Prostate gland (tissue), 2 donors: Measurements from ENCODE around the gene PRG2. TPM values are rescaled to one million over a fixed set of nuclear protein-coding genes. Genes with fewer than 3 reads are reported as not detected.
A peak's percentile ranks its signal among the peaks of the same experiment; 100 is the strongest.

ENCODE experiments used
- DNase-seq: peaks from one replicate; pipeline ENCODE4 v3.0.0-alpha.2; 2019; ENCODE audit warnings: low spot score
- H3K27ac ChIP-seq, 2 donors: fragments of 200-600 bp; sonication (generic); 2 replicates each; pipeline ENCODE4 v1.5.1; 2017 to 2019
- H3K27me3 ChIP-seq: fragments of 200-600 bp; sonication (generic); replicated peaks from 2 replicates; pipeline ENCODE4 v1.5.1; 2019; ENCODE audit not compliant: insufficient read depth
- H3K36me3 ChIP-seq, 2 donors: fragments of 200-600 bp; sonication (generic); 1 replicate in 1 of 2; 2 replicates in 1 of 2; pipeline versions ENCODE4 v1.5.1 to v1.8.1; 2017 to 2019
- H3K4me1 ChIP-seq: fragments of 200-600 bp; sonication (generic); replicated peaks from 2 replicates; pipeline ENCODE4 v1.5.1; 2019
- H3K4me3 ChIP-seq, 2 donors: fragments of 200-600 bp; sonication (generic); 2 replicates each; pipeline ENCODE4 v1.5.1; 2017 to 2019
- H3K9me3 ChIP-seq: fragments of 200-600 bp; sonication (generic); 2 replicates; pipeline ENCODE4 v1.5.1; 2017
- CTCF ChIP-seq, 4 experiments: fragments of 200-600 bp in 2 of 4; fragments of 450-650 bp in 2 of 4; sonication (generic) in 2 of 4; IDR thresholded peaks; 1 replicate in 3 of 4; 2 replicates in 1 of 4; pipeline ENCODE4 v1.5.1; 2016 to 2019; ENCODE audit warnings: antibody characterized with exemption in 4 of 4, mild to moderate bottlenecking in 2 of 4, moderate library complexity in 2 of 4
- POLR2A ChIP-seq: fragments of 450-650 bp; IDR thresholded peaks from one replicate; pipeline ENCODE4 v1.6.1; 2016; ENCODE audit warnings: antibody characterized with exemption, mild to moderate bottlenecking
- POLR2AphosphoS5 ChIP-seq: sonication (generic); formaldehyde crosslinking; IDR thresholded peaks from one replicate; pipeline ENCODE4 v1.6.1; 2017; ENCODE audit warnings: antibody characterized with exemption
- WGBS: methylation state at CpG from one replicate; pipeline ENCODE4 v1.1.5; 2018; 5-methylcytosine and 5-hydroxymethylcytosine counted together
- intact Hi-C: fragments of 100-400 bp; cut with DNase I; formaldehyde crosslinking; loops from one replicate; pipeline ENCODE4 v1.14.2; 2022
- total RNA-seq, 2 donors: library from RNA; depleted of rRNA; stranded (reverse); fragments of >200 nt; gene quantifications; one replicate each; pipeline ENCODE4 v1.1.0, GENCODE V29; 2016

PRG2 gene
- total RNA-seq, 2 donors from 2014 or later: 0.36 TPM; not detected in 1

DNA sequence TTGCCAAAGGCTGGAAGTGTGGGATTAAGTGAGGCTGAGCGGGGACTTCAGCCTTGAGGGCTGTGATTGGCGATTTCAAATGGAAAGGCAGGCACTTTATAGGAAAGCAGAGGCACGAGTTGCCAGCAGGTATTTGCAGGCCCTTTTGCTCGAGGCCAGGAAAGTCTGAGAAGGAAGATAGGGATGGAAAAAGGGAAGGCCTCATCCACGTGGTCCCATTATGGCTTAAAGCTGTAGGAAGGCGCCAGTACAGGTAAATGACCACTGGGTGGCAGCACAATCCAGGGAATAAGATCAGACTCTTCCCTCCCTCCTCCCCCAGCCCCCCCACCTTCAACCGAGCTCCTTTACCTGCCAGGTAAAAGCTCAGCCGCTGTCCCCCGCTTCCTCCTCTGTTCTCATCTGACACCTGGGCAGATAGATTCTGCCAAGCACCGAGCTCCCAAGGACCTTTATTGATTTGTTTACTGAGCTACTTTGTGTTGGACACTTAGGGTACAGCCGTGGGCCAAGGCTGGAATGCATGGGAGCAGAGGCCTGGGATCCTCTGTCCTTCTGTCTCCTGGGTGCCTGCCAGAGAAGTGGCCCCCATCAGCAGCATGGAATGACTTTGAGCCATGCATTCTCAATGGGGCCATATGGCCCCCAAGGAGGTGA lies 44.8 kb downstream of the PRG2 start:
- no peak overlapping the region for H3K27ac ChIP-seq
- H3K27me3 ChIP-seq: no peaks in the 10 kb centered on the region
- H3K9me3 ChIP-seq: no peaks in the 10 kb centered on the region
- H3K4me3 ChIP-seq: no peak overlapping the region
- H3K36me3 ChIP-seq: no peaks in the 10 kb centered on the region
- intact Hi-C loops: loop anchor here (5.0 to 10.0 kb wide), 2 partner anchors 112 to 179 kb away; no protein-coding TSS in a partner anchor
- peak; percentile 77 for DNase-seq
- 22% methylated on average over 11 of the region's 11 CpGs for WGBS
- TF ChIP-seq POLR2AphosphoS5: peak; percentile 8
- no peak for TF ChIP-seq POLR2A
- TF ChIP-seq CTCF (IDR thresholded peaks at IDR 0.05): peak; percentile 63 to 77 (median 66)
- no peaks in the 10 kb centered on the region for H3K4me1 ChIP-seq

GRCh38 chr11:57344826-57345225 lies 45.6 kb downstream of the PRG2 start:
- TF ChIP-seq CTCF (IDR thresholded peaks at IDR 0.05) (no peak), POLR2A (no peak), POLR2AphosphoS5 (no peak)

DNA sequence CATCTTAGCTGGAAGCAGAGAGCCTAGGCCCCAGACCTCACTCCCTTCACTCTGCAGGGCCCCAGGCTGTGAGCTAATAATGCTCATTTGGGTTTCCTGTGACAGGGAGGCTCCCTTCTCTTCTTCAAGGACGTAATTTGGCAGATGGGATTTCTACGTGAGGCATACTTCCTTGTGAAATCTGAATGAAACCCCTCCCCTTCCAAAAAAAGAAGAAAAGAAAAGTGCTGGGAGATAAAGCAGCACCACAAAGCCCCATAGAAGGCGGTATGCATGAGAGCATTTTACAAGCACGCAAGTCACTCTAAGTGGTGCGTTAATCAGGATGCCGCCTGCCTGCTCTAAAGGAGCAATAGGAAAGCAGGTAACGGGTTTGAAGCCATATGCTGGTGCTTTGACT lies 46.6 kb downstream of the PRG2 start:
- 53% methylated on average over 7 of the region's 7 CpGs for WGBS
- H3K27me3 ChIP-seq: no peaks in the 10 kb centered on the region
- H3K4me3 ChIP-seq: no peak overlapping the region
- H3K36me3 ChIP-seq: no peaks in the 10 kb centered on the region
- DNase-seq: no peak
- H3K9me3 ChIP-seq: no peaks in the 10 kb centered on the region
- no peaks in the 10 kb centered on the region for H3K4me1 ChIP-seq
- intact Hi-C loops: loop anchor here (10.0 kb wide), 1 partner anchor 181 kb away; no protein-coding TSS in a partner anchor
- no peak overlapping the region for H3K27ac ChIP-seq
- TF ChIP-seq POLR2AphosphoS5: no peak
- no peak for TF ChIP-seq POLR2A
- TF ChIP-seq CTCF (IDR thresholded peaks at IDR 0.05): no peak

More at GRCh38 chr11:57344826-57345225, 45.6 kb downstream of the PRG2 start:
- Histone ChIP-seq H3K27me3 (no peaks in the 10 kb centered on the region), H3K36me3 (no peaks in the 10 kb centered on the region), H3K4me3 (no peak overlapping the region), H3K4me1 (no peaks in the 10 kb centered on the region), H3K27ac (no peak overlapping the region), H3K9me3 (no peaks in the 10 kb centered on the region)
- 95% methylated on average over 10 of the region's 10 CpGs for WGBS
- intact Hi-C loops: loop anchor here (5.0 to 10.0 kb wide), 2 partner anchors 112 to 180 kb away; no protein-coding TSS in a partner anchor
- no peak for DNase-seq

DNA sequence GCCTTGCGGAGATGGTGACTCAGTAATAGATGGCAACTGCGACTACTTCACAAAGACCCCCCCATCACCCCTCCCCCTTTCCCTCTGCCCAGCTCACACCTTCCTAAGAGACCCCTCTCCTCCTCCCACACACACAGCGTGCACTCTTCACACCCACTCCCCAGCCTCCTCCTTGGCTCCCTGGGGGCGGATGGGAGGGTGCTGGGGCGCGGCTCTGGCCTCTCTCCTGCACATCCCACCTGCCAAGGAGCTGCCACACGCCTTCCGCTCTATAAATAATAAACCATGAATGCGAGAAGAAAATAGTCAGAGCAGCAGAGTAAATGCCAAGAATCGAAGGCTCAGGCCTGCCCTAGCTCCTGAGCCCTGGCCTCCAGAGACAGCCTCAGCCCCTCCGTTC lies 47.7 kb downstream of the PRG2 start:
- Histone ChIP-seq H3K9me3 (no peaks in the 10 kb centered on the region), H3K36me3 (no peaks in the 10 kb centered on the region), H3K27ac (no peak overlapping the region), H3K27me3 (no peaks in the 10 kb centered on the region), H3K4me3 (no peak overlapping the region), H3K4me1 (no peaks in the 10 kb centered on the region)
- TF ChIP-seq POLR2AphosphoS5: no peak
- no peak for TF ChIP-seq POLR2A
- TF ChIP-seq CTCF (IDR thresholded peaks at IDR 0.05): no peak
- no peak for DNase-seq
- 51% methylated on average over 11 of the region's 11 CpGs for WGBS
- intact Hi-C loops: loop anchor here (10.0 kb wide), 1 partner anchor 182 kb away; no protein-coding TSS in a partner anchor
